Spleen (tissue), 11 donors: Measurements from ENCODE around the gene RAPGEF6. TPM values are rescaled to one million over a fixed set of nuclear protein-coding genes. Genes with fewer than 3 reads are reported as not detected.
"Not testable (repeated sequence)": the region's sequence is repeated elsewhere in the genome, so short reads cannot be mapped to it uniquely, and the experiment has no call there.

Experiments
- DNase-seq: peaks from one replicate; pipeline ENCODE4 v3.0.0-alpha.2; 2020
- H3K27ac ChIP-seq, 8 donors: fragments of 200-600 bp; sonication (generic) in 7 of 8; 1 replicate in 4 of 8; 2 replicates in 4 of 8; pipeline versions ENCODE4 v1.5.0 to v1.8.0; 2016 to 2021; ENCODE audit warnings: inconsistent platforms in 4 of 8, mild to moderate bottlenecking in 4 of 8, moderate library complexity in 1 of 8
- H3K27me3 ChIP-seq, 7 donors: fragments of 200-600 bp; sonication (generic) in 6 of 7; replicated peaks in 1 of 7; 1 replicate in 4 of 7; 2 replicates in 3 of 7; pipeline versions ENCODE4 v1.5.0 to v1.8.0; 2016 to 2021; ENCODE audit warnings: inconsistent platforms in 3 of 7, mild to moderate bottlenecking in 1 of 7
- H3K36me3 ChIP-seq, 6 donors: fragments of 200-600 bp; sonication (generic) in 5 of 6; 1 replicate in 4 of 6; 2 replicates in 2 of 6; pipeline versions ENCODE4 v1.5.0 to v1.8.0; 2016 to 2021; ENCODE audit warnings: inconsistent platforms in 2 of 6
- H3K4me1 ChIP-seq, 6 donors: fragments of 200-600 bp; sonication (generic) in 5 of 6; 1 replicate in 3 of 6; 2 replicates in 3 of 6; pipeline versions ENCODE4 v1.5.0 to v1.8.0; 2016 to 2021; ENCODE audit warnings: inconsistent platforms in 3 of 6
- H3K4me3 ChIP-seq, 8 donors: fragments of 200-600 bp; sonication (generic) in 7 of 8; 1 replicate in 4 of 8; 2 replicates in 4 of 8; pipeline versions ENCODE4 v1.5.0 to v1.8.0; 2016 to 2021; ENCODE audit warnings: inconsistent platforms in 4 of 8, mild to moderate bottlenecking in 4 of 8, moderate library complexity in 2 of 8
- H3K9me3 ChIP-seq, 8 donors: fragments of 200-600 bp; sonication (generic) in 7 of 8; 1 replicate in 4 of 8; 2 replicates in 4 of 8; pipeline versions ENCODE4 v1.5.0 to v1.8.0; 2016 to 2021; ENCODE audit warnings: inconsistent platforms in 4 of 8
- POLR2A ChIP-seq, 3 donors: fragments of 450-650 bp; IDR thresholded peaks; one replicate each; pipeline ENCODE4 v1.5.1; 2017; ENCODE audit warnings: antibody characterized with exemption in 3 of 3, mild to moderate bottlenecking in 1 of 3
- POLR2AphosphoS5 ChIP-seq, 3 donors: sonication (generic); formaldehyde crosslinking; IDR thresholded peaks; one replicate each; pipeline ENCODE4 v1.5.1; 2017; ENCODE audit warnings: antibody characterized with exemption in 3 of 3
- WGBS, 5 donors: extraction: QIAGEN DNeasy Blood & Tissue Kit in 3 of 5; methylation state at CpG; one replicate each; pipeline versions ENCODE4 v1.1.5 to v1.1.7; 2013 to 2018; 5-methylcytosine and 5-hydroxymethylcytosine counted together
- intact Hi-C: fragments of 100-400 bp; cut with DNase I; formaldehyde crosslinking; loops from one replicate; pipeline ENCODE4 v1.15.0; 2023; ENCODE audit warnings: low total_unique reads
- polyA plus RNA-seq, 3 donors: library from polyadenylated mRNA; stranded (reverse); fragments of 200-250 nt; gene quantifications; one replicate each; pipeline ENCODE4 v1.2.1, GENCODE V29; 2013
- total RNA-seq, 7 donors: library from RNA; depleted of rRNA in 3 of 7; stranded (reverse); fragments of >200 nt in 3 of 7; fragmentation: NEBNext Ultra II Directional in 4 of 7; extraction: Animal tissue kit (Norgen Biotek cat#: 25700) in 4 of 7; gene quantifications; one replicate each; pipeline versions ENCODE4 v1.1.0 to v1.2.1, GENCODE V29; 2016 to 2021
- TF ChIP-seq, protein P1 (sequence below), 11 experiments: fragments of 200-600 bp in 7 of 11; fragments of 450-650 bp in 4 of 11; sonication (generic) in 4 of 11; IDR thresholded peaks in 8 of 11; conservative IDR thresholded peaks in 3 of 11; 1 replicate in 7 of 11; 2 replicates in 4 of 11; pipeline versions ENCODE4 v1.4.0 to v1.8.0; 2016 to 2021; ENCODE audit warnings: antibody characterized with exemption in 11 of 11, inconsistent platforms in 4 of 11, mild to moderate bottlenecking in 1 of 11
- donor health status: healthy with polysubstance abuse.
- donor health status: DM: no; HTN: no; CAD: no; lungs with moderate emphysema.
- donor health status: DM: no; HTN: no; CAD: no.
- donor health status: Bipolar disorder and iron deficiency.
- donor health status: healthy.
- donor health status: DM: no; HTN: no; CAD: no.
- donor health status: DM: yes; HTN: yes; CAD: no.

The RAPGEF6 gene
- total and polyA plus RNA-seq, 10 donors, result 3.8 to 56.4 (median 43.2) TPM

DNA sequence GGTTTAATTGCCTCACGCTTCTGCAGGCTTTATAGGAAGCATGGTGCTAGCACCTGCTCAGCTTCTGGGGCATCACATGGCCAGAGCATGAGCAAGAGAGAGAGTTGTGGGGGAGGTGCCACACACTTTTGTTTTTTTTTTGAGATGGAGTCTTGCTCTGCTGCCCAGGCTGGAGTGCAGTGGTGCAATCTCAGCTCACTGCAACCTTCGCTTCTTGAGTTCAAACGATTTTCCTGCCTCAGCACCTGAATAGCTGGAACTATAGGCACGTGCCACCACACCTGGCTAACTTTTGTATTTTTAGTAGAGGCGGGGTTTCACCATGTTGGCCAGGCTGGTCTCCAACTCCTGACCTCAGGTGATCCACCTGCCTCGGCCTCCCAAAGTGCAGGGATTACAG is 236.0 kb downstream of the RAPGEF6 start:
- WGBS, 5 donors, result 85 to 92% (median 90%) methylated on average over 6 of the region's 6 CpGs
- DNase-seq, H3K27me3 ChIP-seq, intact Hi-C loops, H3K4me3 ChIP-seq: not testable (repeated sequence)
- Histone ChIP-seq H3K4me1 (peaks cover 7 to 30% (median 16%) of the 10 kb centered on the region in 6 donors), H3K36me3 (peaks cover 0 to 100% (median 32%) of the 10 kb centered on the region in 6 donors), H3K27ac (peak overlapping the region in 1 of 8 donors; percentile 29), H3K9me3 (peaks cover 0 to 29% (median 26%) of the 10 kb centered on the region in 8 donors)
- peak in 2 of 3 donors; percentile 29 to 71 for TF ChIP-seq POLR2AphosphoS5 (IDR thresholded peaks at IDR 0.05)

DNA sequence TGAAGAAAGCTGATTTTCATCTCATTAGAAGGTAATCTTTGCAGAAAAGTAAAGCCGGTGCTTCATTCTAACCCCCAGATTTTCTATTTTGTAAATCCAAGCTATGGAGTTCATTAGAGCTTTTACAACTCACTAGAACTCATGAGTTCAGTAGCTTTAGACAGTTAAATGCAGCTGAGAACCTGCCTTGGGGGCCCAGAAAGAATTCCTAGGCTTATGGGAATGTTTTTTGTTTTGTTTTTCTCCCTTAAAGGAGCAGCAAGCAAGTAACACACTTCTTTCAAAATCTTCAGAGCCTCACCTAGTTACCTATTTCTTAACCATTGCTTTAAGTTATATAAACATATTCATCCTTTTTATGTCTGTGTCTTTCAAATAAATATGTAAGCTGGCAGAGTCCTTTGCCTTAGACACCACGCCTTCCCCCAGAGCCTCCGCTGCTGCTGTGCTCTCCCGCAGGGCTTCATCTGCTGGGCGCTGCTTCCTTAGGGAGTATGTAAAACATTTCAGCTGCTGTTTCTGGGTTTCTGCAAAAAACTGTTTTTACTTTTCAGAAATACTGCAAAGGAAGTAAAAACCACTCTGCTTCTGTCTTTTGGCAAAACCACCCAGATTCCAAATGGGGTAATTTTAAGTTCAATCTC is 238.3 kb downstream of the RAPGEF6 start:
- no peak overlapping the region for H3K4me3 ChIP-seq
- H3K27ac ChIP-seq, result peak overlapping the region in 4 of 8 donors; percentile 9 to 55 (median 39)
- H3K27me3 ChIP-seq, result no peaks in the 10 kb centered on the region
- 64 to 76% (median 73%) methylated on average over 5 of the region's 5 CpGs for WGBS, 5 donors
- H3K36me3 ChIP-seq, result peaks cover 0 to 100% (median 44%) of the 10 kb centered on the region in 6 donors
- peaks cover 0 to 11% (median 8%) of the 10 kb centered on the region in 8 donors for H3K9me3 ChIP-seq
- peaks cover 14 to 53% (median 34%) of the 10 kb centered on the region in 6 donors for H3K4me1 ChIP-seq
- TF ChIP-seq, protein P1, sequence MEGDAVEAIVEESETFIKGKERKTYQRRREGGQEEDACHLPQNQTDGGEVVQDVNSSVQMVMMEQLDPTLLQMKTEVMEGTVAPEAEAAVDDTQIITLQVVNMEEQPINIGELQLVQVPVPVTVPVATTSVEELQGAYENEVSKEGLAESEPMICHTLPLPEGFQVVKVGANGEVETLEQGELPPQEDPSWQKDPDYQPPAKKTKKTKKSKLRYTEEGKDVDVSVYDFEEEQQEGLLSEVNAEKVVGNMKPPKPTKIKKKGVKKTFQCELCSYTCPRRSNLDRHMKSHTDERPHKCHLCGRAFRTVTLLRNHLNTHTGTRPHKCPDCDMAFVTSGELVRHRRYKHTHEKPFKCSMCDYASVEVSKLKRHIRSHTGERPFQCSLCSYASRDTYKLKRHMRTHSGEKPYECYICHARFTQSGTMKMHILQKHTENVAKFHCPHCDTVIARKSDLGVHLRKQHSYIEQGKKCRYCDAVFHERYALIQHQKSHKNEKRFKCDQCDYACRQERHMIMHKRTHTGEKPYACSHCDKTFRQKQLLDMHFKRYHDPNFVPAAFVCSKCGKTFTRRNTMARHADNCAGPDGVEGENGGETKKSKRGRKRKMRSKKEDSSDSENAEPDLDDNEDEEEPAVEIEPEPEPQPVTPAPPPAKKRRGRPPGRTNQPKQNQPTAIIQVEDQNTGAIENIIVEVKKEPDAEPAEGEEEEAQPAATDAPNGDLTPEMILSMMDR (IDR thresholded peaks at IDR 0.05 in 8 of 11, conservative IDR thresholded peaks at IDR 0.05 in 3 of 11), result no peak
- TF ChIP-seq POLR2AphosphoS5 (IDR thresholded peaks at IDR 0.05) (peak in 1 of 3 donors; percentile 5), POLR2A (IDR thresholded peaks at IDR 0.05) (no peak)
- DNase-seq, result no peak
- intact Hi-C loops, result no loop called here

DNA sequence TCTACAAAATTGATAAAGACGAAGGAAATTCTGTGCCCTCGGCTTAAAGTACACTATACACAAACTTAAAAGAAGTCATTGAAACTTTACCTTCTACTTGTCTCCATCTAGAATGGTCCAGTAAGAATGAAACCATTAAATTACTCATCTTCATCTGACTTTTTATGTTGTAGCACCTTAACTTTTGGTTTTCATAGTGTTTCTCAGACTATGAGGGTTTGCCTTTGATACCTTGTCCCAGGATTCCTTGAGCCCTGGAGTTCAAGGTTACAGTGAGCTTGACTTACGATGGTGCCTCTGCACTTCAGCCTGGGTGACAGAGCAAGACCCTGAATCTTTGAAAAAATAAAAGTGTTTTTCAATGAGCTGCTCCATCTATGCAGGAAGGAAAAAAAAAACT is 239.0 kb downstream of the RAPGEF6 start:
- H3K27me3 ChIP-seq, result no peaks in the 10 kb centered on the region
- WGBS, 5 donors, result 68 to 82% (median 76%) methylated on average over 3 of the region's 3 CpGs
- H3K4me3 ChIP-seq, result no peak overlapping the region
- intact Hi-C loops, result no loop called here
- no peak for DNase-seq
- peaks cover 14 to 60% (median 34%) of the 10 kb centered on the region in 6 donors for H3K4me1 ChIP-seq
- peak overlapping the region in 5 of 8 donors; percentile 18 to 55 (median 36) for H3K27ac ChIP-seq
- H3K36me3 ChIP-seq, result peaks cover 0 to 100% (median 51%) of the 10 kb centered on the region in 6 donors
- peaks cover 0 to 3% (median under 1%) of the 10 kb centered on the region in 8 donors for H3K9me3 ChIP-seq
- peak in 1 of 3 donors; percentile 44 for TF ChIP-seq POLR2AphosphoS5 (IDR thresholded peaks at IDR 0.05)
- TF ChIP-seq, protein P1 (IDR thresholded peaks at IDR 0.05 in 8 of 11, conservative IDR thresholded peaks at IDR 0.05 in 3 of 11), result no peak

DNA sequence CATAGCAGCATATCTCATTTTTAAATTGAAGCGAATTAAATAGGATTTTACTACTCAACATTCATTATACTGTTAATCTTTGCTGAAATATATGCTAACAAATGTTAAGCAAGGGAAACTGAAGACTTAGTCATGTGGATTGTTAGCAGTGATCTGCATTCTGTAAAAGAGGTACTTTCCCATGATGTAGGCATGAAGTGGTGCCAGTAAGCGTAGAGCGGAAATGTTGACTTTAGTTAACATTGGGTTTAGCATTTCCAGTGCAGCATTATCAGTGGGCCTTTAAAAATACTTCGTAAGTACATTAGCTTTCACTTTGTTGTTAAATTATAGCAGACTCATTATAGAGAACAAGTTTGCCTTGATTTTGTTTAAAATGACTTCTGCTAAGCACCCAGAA is 240.9 kb downstream of the RAPGEF6 start:
- no peak for DNase-seq
- no peaks in the 10 kb centered on the region for H3K9me3 ChIP-seq
- peaks cover 14 to 75% (median 44%) of the 10 kb centered on the region in 6 donors for H3K4me1 ChIP-seq
- TF ChIP-seq POLR2AphosphoS5 (IDR thresholded peaks at IDR 0.05), result peak in 1 of 3 donors; percentile 71
- no peak for TF ChIP-seq POLR2A (IDR thresholded peaks at IDR 0.05)
- intact Hi-C loops, result no loop called here
- 44 to 64% (median 50%) methylated on average over 4 of the region's 4 CpGs for WGBS, 5 donors
- H3K36me3 ChIP-seq, result peaks cover 0 to 100% (median 57%) of the 10 kb centered on the region in 6 donors
- H3K27ac ChIP-seq, result peak overlapping the region; percentile 43 to 81 (median 74)
- H3K4me3 ChIP-seq, result no peak overlapping the region
- no peaks in the 10 kb centered on the region for H3K27me3 ChIP-seq

DNA sequence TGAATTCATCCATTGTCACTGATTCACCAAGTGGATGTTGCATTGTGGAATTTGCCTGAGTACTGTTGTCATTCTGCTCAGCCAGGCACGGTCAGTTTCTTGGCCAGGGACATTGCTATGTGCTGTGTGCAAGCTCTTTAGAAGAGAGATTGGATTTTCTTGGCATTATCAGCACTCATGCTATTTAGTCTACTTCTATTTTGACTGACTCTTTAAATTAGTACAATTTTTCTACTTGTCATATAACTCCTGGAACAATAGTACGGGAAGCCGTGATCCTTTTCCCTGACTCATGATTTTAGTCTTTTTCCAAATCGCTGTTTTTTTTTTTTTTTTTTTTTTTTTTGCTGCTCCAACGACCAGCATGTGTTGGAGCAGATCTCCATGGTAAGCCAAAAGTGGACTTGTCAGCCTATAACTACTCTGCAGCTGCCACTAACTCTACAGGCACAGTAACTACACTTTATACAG is 241.5 kb downstream of the RAPGEF6 start:
- H3K9me3 ChIP-seq, result no peaks in the 10 kb centered on the region
- H3K4me3 ChIP-seq, result no peak overlapping the region
- no peak for DNase-seq
- intact Hi-C loops, result no loop called here
- peak overlapping the region in 7 of 8 donors; percentile 62 to 81 (median 76) for H3K27ac ChIP-seq
- H3K36me3 ChIP-seq, result peaks cover 0 to 100% (median 52%) of the 10 kb centered on the region in 6 donors
- peaks cover 14 to 80% (median 46%) of the 10 kb centered on the region in 6 donors for H3K4me1 ChIP-seq
- no peaks in the 10 kb centered on the region for H3K27me3 ChIP-seq
- WGBS, 5 donors, result 54 to 82% (median 75%) methylated on average over 5 of the region's 5 CpGs
- TF ChIP-seq POLR2AphosphoS5 (IDR thresholded peaks at IDR 0.05), result peak in 1 of 3 donors; percentile 10
- no peak for TF ChIP-seq POLR2A (IDR thresholded peaks at IDR 0.05)
